Fibroblast of mammary gland (primary cell): ENCODE results near the gene EIF3D.

Experiments used
- DNase-seq: peaks from one replicate; pipeline ENCODE4 v3.0.0-alpha.2; 2010; ENCODE audit warnings: low read depth
- H3K4me3 ChIP-seq: 2 replicates; pipeline ENCODE4 v1.5.1; 2011; ENCODE audit warnings: low read depth, mild to moderate bottlenecking, low read length, moderate library complexity; ENCODE audit not compliant: control insufficient read depth
- CTCF ChIP-seq: conservative IDR thresholded peaks from 2 replicates; pipeline ENCODE4 v1.5.1; 2011; ENCODE audit warnings: low read depth, low read length, inconsistent platforms; ENCODE audit not compliant: control insufficient read depth, insufficient read depth

The EIF3D gene

GRCh38 chr22:36467946-36468345 lies 61.0 kb downstream of the EIF3D start:
- peak; percentile 94 for DNase-seq
- no peak overlapping the region for H3K4me3 ChIP-seq
- no peak for TF ChIP-seq CTCF

- TF ChIP-seq CTCF, result no peak
- peak; percentile 78 for DNase-seq
- no peak overlapping the region for H3K4me3 ChIP-seq
Measured at GRCh38 chr22:36467042-36467810, 61.7 kb downstream of the EIF3D start.

GRCh38 chr22:36466258-36466657 lies 62.7 kb downstream of the EIF3D start:
- DNase-seq, result no peak

GRCh38 chr22:36465232-36466021 lies 63.5 kb downstream of the EIF3D start:
- TF ChIP-seq CTCF, result no peak
- peak; percentile 85 for DNase-seq
- H3K4me3 ChIP-seq, result no peak overlapping the region

More at GRCh38 chr22:36466258-36466657, 62.7 kb downstream of the EIF3D start:
- TF ChIP-seq CTCF, result no peak
- no peak overlapping the region for H3K4me3 ChIP-seq

- no peak overlapping the region for H3K4me3 ChIP-seq
- no peak for DNase-seq
- TF ChIP-seq CTCF, result no peak
Measured at GRCh38 chr22:36464715-36465231, 64.2 kb downstream of the EIF3D start.

GRCh38 chr22:36463783-36464184 lies 65.2 kb downstream of the EIF3D start:
- no peak overlapping the region for H3K4me3 ChIP-seq
- DNase-seq, result no peak
- no peak for TF ChIP-seq CTCF
